Kasumi-1 (cell line): ENCODE data around the gene GLB1L.
"Not testable (repeated sequence)": the region's sequence is repeated elsewhere in the genome, so short reads cannot be mapped to it uniquely, and the experiment has no call there.

Experiments
- DNase-seq, 2 experiments: peaks; one replicate each; lab custom pipeline; 2025; lab: John Stamatoyannopoulos, UW

Gene GLB1L

GRCh38 chr2:219280651-219281050, 35.4 kb upstream of the GLB1L start:
- DNase-seq = no peak

GRCh38 chr2:219279916-219280516, 34.8 kb upstream of the GLB1L start:
- no peak for DNase-seq

- peak; percentile 80 to 84 for DNase-seq
Observed at GRCh38 chr2:219279151-219279915, 34.1 kb upstream of the GLB1L start, which contains the start of gene DNAJB2. TSS of gene DNAJB2 (plus strand) at chr2:219279366. CDS start at chr2:219279834, 468 bp downstream.

- DNase-seq = no peak
Observed at GRCh38 chr2:219278655-219279150, 33.5 kb upstream of the GLB1L start.

- peak; percentile 26 to 48 for DNase-seq
Observed at GRCh38 chr2:219277703-219278654, 32.7 kb upstream of the GLB1L start.

GRCh38 chr2:219274361-219274921, 29.2 kb upstream of the GLB1L start:
- DNase-seq = no peak

- no peak for DNase-seq
Observed at GRCh38 chr2:219273937-219274336, 28.7 kb upstream of the GLB1L start.

GRCh38 chr2:219272995-219273394, 27.8 kb upstream of the GLB1L start:
- no peak for DNase-seq

- no peak for DNase-seq
Observed at GRCh38 chr2:219272356-219272755, 27.1 kb upstream of the GLB1L start.

GRCh38 chr2:219271021-219271420, 25.8 kb upstream of the GLB1L start:
- no peak for DNase-seq

- no peak for DNase-seq
Observed at GRCh38 chr2:219270055-219270372, 24.8 kb upstream of the GLB1L start.

GRCh38 chr2:219269362-219270054, 24.3 kb upstream of the GLB1L start:
- no peak for DNase-seq

- no peak for DNase-seq
Observed at GRCh38 chr2:219268294-219268693, 23.1 kb upstream of the GLB1L start.

- DNase-seq = no peak
Observed at GRCh38 chr2:219266886-219267285, 21.6 kb upstream of the GLB1L start.

- DNase-seq = no peak
Observed at GRCh38 chr2:219266232-219266631, 21.0 kb upstream of the GLB1L start.

- DNase-seq = no peak
Observed at GRCh38 chr2:219261024-219261855, 16.0 kb upstream of the GLB1L start.

- not testable (repeated sequence) for DNase-seq
Observed at GRCh38 chr2:219258942-219259341, 13.7 kb upstream of the GLB1L start.

- DNase-seq = peak in 1 of 2 experiments; percentile 3
Observed at GRCh38 chr2:219254590-219255201, 9.5 kb upstream of the GLB1L start.

- DNase-seq = peak; percentile 2 to 9
Observed at GRCh38 chr2:219253753-219254589, 8.7 kb upstream of the GLB1L start, which contains the start of gene TUBA4A. TSS of gene TUBA4A (minus strand) at chr2:219253918. CDS start at chr2:219253858, 60 bp downstream.
